Neural cell (in vitro differentiated cells): ENCODE measurements around the gene AEBP2. TPM values are rescaled to one million over a fixed set of nuclear protein-coding genes. Genes with fewer than 3 reads are reported as not detected.

Experiments used
- H2AFZ ChIP-seq: fragments of 200-600, 300-800 bp; sonication (generic), shearing (Covaris generic); 2 replicates; pipeline ENCODE4 v1.6.0; 2014; ENCODE audit warnings: low read depth, mild to moderate bottlenecking, antibody characterized with exemption, low read length, moderate library complexity
- H3F3A ChIP-seq: fragments of 200-600 bp; shearing (Covaris generic); 2 replicates; pipeline ENCODE4 v1.6.1; 2016; ENCODE audit warnings: mild to moderate bottlenecking, moderate library complexity, mixed read lengths, antibody characterized with exemption, low read length; ENCODE audit not compliant: insufficient read depth, poor library complexity, severe bottlenecking
- H3K27ac ChIP-seq: fragments of 200-600, 300-800 bp; sonication (generic), shearing (Covaris generic); 2 replicates; pipeline ENCODE4 v1.5.1; 2014; ENCODE audit warnings: mild to moderate bottlenecking, low read length, moderate library complexity
- H3K27me3 ChIP-seq: fragments of 300-800, 200-600 bp; sonication (generic), shearing (Covaris generic); 2 replicates; pipeline ENCODE4 v1.6.0; 2014; ENCODE audit warnings: mild to moderate bottlenecking, low read depth, low read length, moderate library complexity; ENCODE audit not compliant: insufficient read depth
- H3K36me3 ChIP-seq: fragments of 300-800, 200-600 bp; sonication (generic), shearing (Covaris generic); 2 replicates; pipeline ENCODE4 v1.5.1; 2014; ENCODE audit warnings: mild to moderate bottlenecking, antibody characterized with exemption, low read length, moderate library complexity; ENCODE audit not compliant: insufficient read depth
- H3K4me2 ChIP-seq: fragments of 300-800, 200-600 bp; sonication (generic), shearing (Covaris generic); 2 replicates; pipeline ENCODE4 v1.6.0; 2014; ENCODE audit warnings: mild to moderate bottlenecking, low read length
- H3K4me3 ChIP-seq: fragments of 300-800, 200-600 bp; sonication (generic), shearing (Covaris generic); 2 replicates; pipeline ENCODE4 v1.5.1; 2014; ENCODE audit warnings: mild to moderate bottlenecking, low read length, moderate library complexity
- H3K79me2 ChIP-seq: fragments of 200-600 bp; shearing (Covaris generic); replicated peaks from 2 replicates; pipeline ENCODE4 v1.6.0; 2014; ENCODE audit warnings: mild to moderate bottlenecking, low read length, moderate library complexity; ENCODE audit not compliant: insufficient read depth
- H3K9ac ChIP-seq: fragments of 300-800, 200-600 bp; sonication (generic), shearing (Covaris generic); 2 replicates; pipeline ENCODE4 v1.6.1; 2016; ENCODE audit warnings: mild to moderate bottlenecking, low read length, mixed read lengths
- H3K9me2 ChIP-seq: fragments of 200-600 bp; shearing (Covaris generic); 2 replicates; pipeline ENCODE4 v1.6.1; 2016; ENCODE audit warnings: mild to moderate bottlenecking, low read length, mixed read lengths; ENCODE audit not compliant: insufficient read depth
- H3K9me3 ChIP-seq: fragments of 200-600, 300-800 bp; sonication (generic), shearing (Covaris generic); 2 replicates; pipeline ENCODE4 v1.6.1; 2016; ENCODE audit warnings: mild to moderate bottlenecking, mixed run types, low read length, moderate library complexity, mixed read lengths
- H4K20me1 ChIP-seq: fragments of 200-600 bp; shearing (Covaris generic); 2 replicates; pipeline ENCODE4 v1.6.1; 2016; ENCODE audit warnings: mild to moderate bottlenecking, mixed run types; ENCODE audit not compliant: insufficient read depth
- EP300 ChIP-seq: fragments of 450-650 bp; conservative IDR thresholded peaks from 2 replicates; pipeline ENCODE4 v1.6.1; 2014; ENCODE audit warnings: antibody characterized with exemption, mild to moderate bottlenecking, moderate library complexity; ENCODE audit not compliant: poor library complexity, severe bottlenecking
- MXI1 ChIP-seq: fragments of 450-650 bp; conservative IDR thresholded peaks from 2 replicates; pipeline ENCODE4 v1.6.1; 2014; ENCODE audit warnings: antibody characterized with exemption, mild to moderate bottlenecking; ENCODE audit not compliant: poor library complexity, severe bottlenecking
- POLR2AphosphoS5 ChIP-seq: IDR thresholded peaks from 2 replicates; pipeline ENCODE4 v1.6.1; 2012
- RAD21 ChIP-seq: fragments of 450-650 bp; conservative IDR thresholded peaks from 2 replicates; pipeline ENCODE4 v1.6.1; 2014; ENCODE audit warnings: antibody characterized with exemption, mild to moderate bottlenecking, moderate library complexity
- SMC3 ChIP-seq: fragments of 450-650 bp; conservative IDR thresholded peaks from 2 replicates; pipeline ENCODE4 v1.6.1; 2014; ENCODE audit warnings: antibody characterized with exemption, mild to moderate bottlenecking, moderate library complexity; ENCODE audit not compliant: poor library complexity
- TAF1 ChIP-seq: IDR thresholded peaks from 2 replicates; pipeline ENCODE4 v1.6.1; 2012; ENCODE audit warnings: low read depth
- polyA plus RNA-seq: library from polyadenylated mRNA; depleted of rRNA; stranded (reverse); fragments of >200 nt; gene quantifications from 2 replicates; pipeline ENCODE4 v1.2.3, GENCODE V29; 2014
- TF ChIP-seq, protein P1 (sequence below): fragments of 450-650 bp; IDR thresholded peaks from 2 replicates; pipeline ENCODE4 v1.5.1; 2014; ENCODE audit warnings: antibody characterized with exemption, mild to moderate bottlenecking, moderate library complexity; ENCODE audit not compliant: poor library complexity, severe bottlenecking
- TF ChIP-seq, protein P2 (sequence below): IDR thresholded peaks from 2 replicates; pipeline ENCODE4 v1.6.1; 2012; ENCODE audit warnings: borderline replicate concordance

Gene AEBP2
- polyA plus RNA-seq, 1 donor from 2014 or later = 20.5 TPM

- H3K79me2 ChIP-seq = no peaks in the 10 kb centered on the region
- H3K9ac ChIP-seq = no peak overlapping the region
- no peaks in the 10 kb centered on the region for H3K9me2 ChIP-seq
- H3K27me3 ChIP-seq = no peaks in the 10 kb centered on the region
- H3F3A ChIP-seq = no peaks in the 10 kb centered on the region
- H3K9me3 ChIP-seq = no peaks in the 10 kb centered on the region
- H3K27ac ChIP-seq = no peak overlapping the region
- H2AFZ ChIP-seq = no peak overlapping the region
- TF ChIP-seq, protein P1, sequence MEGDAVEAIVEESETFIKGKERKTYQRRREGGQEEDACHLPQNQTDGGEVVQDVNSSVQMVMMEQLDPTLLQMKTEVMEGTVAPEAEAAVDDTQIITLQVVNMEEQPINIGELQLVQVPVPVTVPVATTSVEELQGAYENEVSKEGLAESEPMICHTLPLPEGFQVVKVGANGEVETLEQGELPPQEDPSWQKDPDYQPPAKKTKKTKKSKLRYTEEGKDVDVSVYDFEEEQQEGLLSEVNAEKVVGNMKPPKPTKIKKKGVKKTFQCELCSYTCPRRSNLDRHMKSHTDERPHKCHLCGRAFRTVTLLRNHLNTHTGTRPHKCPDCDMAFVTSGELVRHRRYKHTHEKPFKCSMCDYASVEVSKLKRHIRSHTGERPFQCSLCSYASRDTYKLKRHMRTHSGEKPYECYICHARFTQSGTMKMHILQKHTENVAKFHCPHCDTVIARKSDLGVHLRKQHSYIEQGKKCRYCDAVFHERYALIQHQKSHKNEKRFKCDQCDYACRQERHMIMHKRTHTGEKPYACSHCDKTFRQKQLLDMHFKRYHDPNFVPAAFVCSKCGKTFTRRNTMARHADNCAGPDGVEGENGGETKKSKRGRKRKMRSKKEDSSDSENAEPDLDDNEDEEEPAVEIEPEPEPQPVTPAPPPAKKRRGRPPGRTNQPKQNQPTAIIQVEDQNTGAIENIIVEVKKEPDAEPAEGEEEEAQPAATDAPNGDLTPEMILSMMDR = no peak
- TF ChIP-seq POLR2AphosphoS5 (no peak), MXI1 (no peak), EP300 (no peak), RAD21 (no peak)
- no peaks in the 10 kb centered on the region for H3K36me3 ChIP-seq
- H3K4me3 ChIP-seq = no peak overlapping the region
- H3K4me2 ChIP-seq = no peak overlapping the region
- no peaks in the 10 kb centered on the region for H4K20me1 ChIP-seq
Measured at GRCh38 chr12:19518209-19518608, 78.9 kb downstream of the AEBP2 start.

DNA sequence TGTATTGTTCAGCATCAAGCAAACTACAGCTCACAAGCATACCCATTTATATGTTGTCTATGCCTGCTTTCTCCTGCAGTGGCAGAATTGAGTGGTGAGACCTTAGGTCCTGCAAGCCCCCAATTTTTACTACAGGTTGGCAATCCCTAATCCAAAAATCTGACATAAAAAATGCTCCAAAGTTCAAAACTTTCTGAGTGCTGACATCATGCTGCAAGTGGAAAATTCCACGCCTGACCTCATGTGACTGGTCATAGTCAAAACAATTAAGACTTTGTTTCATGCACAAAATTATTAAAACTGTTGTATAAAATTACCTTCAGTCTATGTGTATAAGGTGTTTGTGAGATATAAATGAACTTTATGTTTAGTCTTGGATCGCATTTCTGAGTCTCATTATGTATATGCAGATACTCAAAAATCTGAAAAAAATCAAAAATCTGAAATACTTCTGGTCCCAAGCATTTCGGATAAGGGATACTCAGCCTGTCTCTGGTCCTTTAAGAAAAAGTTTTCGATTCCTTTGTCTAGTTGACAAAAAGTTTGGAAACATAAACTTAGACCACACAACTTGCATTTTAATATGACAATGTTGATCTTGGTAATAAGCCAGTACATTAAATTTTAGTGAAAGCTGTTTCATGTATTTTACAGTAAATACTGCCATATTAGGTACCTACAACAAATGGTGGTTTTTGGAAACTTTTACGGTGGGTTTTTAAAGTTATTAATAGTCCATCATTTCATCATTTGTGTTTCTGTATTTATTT, 81.5 kb downstream of the AEBP2 start:
- Histone ChIP-seq H3K79me2 (no peaks in the 10 kb centered on the region), H4K20me1 (no peaks in the 10 kb centered on the region), H3K4me2 (no peak overlapping the region), H3K27me3 (no peaks in the 10 kb centered on the region), H3K9me2 (no peaks in the 10 kb centered on the region), H3K4me3 (no peak overlapping the region), H3K9me3 (no peaks in the 10 kb centered on the region), H3K36me3 (no peaks in the 10 kb centered on the region), H3K9ac (no peak overlapping the region), H2AFZ (no peak overlapping the region), H3F3A (no peaks in the 10 kb centered on the region), H3K27ac (no peak overlapping the region)
- no peak for TF ChIP-seq SMC3
- no peak for TF ChIP-seq TAF1
- TF ChIP-seq, protein P2, sequence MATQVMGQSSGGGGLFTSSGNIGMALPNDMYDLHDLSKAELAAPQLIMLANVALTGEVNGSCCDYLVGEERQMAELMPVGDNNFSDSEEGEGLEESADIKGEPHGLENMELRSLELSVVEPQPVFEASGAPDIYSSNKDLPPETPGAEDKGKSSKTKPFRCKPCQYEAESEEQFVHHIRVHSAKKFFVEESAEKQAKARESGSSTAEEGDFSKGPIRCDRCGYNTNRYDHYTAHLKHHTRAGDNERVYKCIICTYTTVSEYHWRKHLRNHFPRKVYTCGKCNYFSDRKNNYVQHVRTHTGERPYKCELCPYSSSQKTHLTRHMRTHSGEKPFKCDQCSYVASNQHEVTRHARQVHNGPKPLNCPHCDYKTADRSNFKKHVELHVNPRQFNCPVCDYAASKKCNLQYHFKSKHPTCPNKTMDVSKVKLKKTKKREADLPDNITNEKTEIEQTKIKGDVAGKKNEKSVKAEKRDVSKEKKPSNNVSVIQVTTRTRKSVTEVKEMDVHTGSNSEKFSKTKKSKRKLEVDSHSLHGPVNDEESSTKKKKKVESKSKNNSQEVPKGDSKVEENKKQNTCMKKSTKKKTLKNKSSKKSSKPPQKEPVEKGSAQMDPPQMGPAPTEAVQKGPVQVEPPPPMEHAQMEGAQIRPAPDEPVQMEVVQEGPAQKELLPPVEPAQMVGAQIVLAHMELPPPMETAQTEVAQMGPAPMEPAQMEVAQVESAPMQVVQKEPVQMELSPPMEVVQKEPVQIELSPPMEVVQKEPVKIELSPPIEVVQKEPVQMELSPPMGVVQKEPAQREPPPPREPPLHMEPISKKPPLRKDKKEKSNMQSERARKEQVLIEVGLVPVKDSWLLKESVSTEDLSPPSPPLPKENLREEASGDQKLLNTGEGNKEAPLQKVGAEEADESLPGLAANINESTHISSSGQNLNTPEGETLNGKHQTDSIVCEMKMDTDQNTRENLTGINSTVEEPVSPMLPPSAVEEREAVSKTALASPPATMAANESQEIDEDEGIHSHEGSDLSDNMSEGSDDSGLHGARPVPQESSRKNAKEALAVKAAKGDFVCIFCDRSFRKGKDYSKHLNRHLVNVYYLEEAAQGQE = no peak

DNA sequence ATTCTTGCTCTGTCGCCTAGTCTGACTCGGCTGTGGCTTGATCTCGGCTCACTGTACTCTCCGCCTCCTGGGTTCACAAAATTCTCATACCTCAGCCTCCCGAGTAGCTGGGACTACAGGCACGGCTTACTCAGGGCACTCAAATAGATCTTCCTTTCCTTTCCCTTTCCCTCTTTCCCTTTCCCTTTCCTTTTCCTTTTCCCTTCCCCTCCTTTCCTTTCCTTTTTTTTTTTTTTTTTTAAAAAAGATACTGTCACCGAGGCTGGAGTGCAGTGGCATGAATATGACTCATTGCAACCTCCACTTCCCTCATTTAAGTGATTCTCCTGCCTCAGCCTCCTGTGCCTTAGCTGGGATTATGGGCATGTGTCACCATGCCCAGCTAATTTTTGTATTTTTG, 86.0 kb downstream of the AEBP2 start:
- H3K27ac ChIP-seq = no peak overlapping the region
- H3K27me3 ChIP-seq = no peaks in the 10 kb centered on the region
- H3K79me2 ChIP-seq = no peaks in the 10 kb centered on the region
- H3K36me3 ChIP-seq = no peaks in the 10 kb centered on the region
- H3K9ac ChIP-seq = no peak overlapping the region
- no peaks in the 10 kb centered on the region for H3K9me3 ChIP-seq
- no peak overlapping the region for H3K4me2 ChIP-seq
- H2AFZ ChIP-seq = no peak overlapping the region
- H4K20me1 ChIP-seq = no peaks in the 10 kb centered on the region
- H3K9me2 ChIP-seq = no peaks in the 10 kb centered on the region
- TF ChIP-seq RAD21 = no peak
- TF ChIP-seq, protein P2 = no peak
- TF ChIP-seq, protein P1 = no peak
- TF ChIP-seq MXI1 = no peak
- H3K4me3 ChIP-seq = no peak overlapping the region
- H3F3A ChIP-seq = no peaks in the 10 kb centered on the region
